Left renal pelvis (tissue), 4 donors: ENCODE results near the gene NKAPD1. TPM values are rescaled to one million over a fixed set of nuclear protein-coding genes. Genes with fewer than 3 reads are reported as not detected.
"Not testable (repeated sequence)": the region's sequence is repeated elsewhere in the genome, so short reads cannot be mapped to it uniquely, and the experiment has no call there.

Source experiments
- DNase-seq, 4 donors: peaks; one replicate each; pipeline ENCODE4 v3.0.0-alpha.2; 2013; ENCODE audit warnings: low read depth in 4 of 4, low spot score in 3 of 4
- polyA plus RNA-seq, 4 donors: library from polyadenylated mRNA; unstranded; fragments of 120-200 nt; gene quantifications; one replicate each; pipeline ENCODE4 v1.2.1, GENCODE V29; 2013; ENCODE audit not compliant: insufficient read length in 4 of 4

The NKAPD1 gene
- polyA plus RNA-seq, 4 donors = 33.0 to 59.7 (median 50.3) TPM

DNA sequence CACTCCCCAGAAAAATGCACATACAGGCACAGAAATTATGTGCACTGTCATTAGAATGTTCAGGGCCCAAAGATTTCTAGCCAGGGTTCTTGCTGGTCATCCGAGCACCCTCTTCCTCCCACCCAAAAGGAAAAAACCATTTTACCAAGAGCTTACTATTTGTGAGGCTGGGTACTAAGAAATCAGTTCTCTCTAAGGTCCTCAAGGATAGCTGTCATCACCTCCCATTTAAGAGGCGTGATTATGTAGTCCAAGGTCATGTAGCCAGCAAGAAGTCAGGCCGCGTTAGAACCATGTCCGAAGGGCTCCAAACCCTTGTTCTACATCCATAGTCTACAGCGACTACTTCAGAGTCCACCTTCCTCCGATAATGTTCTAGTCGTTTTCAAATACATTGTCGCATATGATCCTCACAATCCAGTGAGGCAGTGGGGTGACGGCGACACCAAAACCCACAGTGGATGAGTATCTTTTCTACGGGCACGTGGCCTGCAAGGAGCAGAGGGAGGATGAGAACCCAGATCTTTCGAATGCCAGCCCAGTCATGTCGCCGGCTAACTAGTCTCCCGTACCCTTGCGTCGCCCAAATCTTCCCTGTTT is 11.8 kb downstream of the NKAPD1 start:
- DNase-seq = peak in 1 of 4 donors; percentile 6

DNA sequence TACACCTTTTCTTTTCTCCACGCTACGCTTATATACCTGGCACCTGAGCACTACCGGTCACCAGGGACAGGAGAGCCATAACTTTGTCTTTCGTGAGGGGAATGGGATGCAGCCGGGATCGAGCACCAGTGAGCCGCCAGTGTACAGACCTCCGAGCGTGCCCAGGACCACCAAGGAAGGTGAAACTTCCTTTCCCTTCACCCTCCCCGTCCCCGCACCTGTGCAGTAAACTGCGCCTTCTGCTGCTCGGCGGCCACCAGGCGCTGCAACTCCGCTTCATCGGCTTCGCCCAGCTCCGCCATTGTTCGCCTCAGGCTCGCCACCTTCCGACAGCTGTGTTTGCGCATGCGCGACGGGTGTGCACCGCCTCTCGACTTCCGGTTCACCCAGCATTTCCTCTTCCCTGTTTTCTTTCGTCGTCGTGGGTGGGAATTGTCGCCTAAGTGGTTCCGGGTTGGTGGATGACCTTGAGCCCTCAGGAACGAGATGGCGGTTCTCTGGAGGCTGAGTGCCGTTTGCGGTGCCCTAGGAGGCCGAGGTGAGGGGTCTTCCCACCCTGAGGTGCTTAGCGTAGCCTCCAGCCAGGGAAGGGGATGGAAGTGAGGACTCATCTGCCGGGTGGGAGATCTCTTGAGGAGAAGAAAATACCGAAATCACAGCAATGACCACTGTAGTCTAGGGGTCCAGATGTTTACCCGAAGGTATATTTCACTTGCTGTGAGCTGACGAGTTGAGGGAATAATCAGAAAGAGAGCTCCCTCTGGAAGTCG is 12.5 kb downstream of the NKAPD1 start, which contains the start of the genes SDHD and TIMM8B:
Gene SDHD, plus strand, starts transcription at position 452 of the 770 bp plus-strand sequence. Its CDS starts 35 bp downstream, at position 487.
Gene TIMM8B, minus strand, starts transcription at position 335 of the 770 bp plus-strand sequence. Its CDS starts 33 bp downstream, at position 302.
- DNase-seq = peak; percentile 90 to 97 (median 96)

GRCh38 chr11:112087212-112087611 is 13.1 kb downstream of the NKAPD1 start:
- no peak for DNase-seq

DNA sequence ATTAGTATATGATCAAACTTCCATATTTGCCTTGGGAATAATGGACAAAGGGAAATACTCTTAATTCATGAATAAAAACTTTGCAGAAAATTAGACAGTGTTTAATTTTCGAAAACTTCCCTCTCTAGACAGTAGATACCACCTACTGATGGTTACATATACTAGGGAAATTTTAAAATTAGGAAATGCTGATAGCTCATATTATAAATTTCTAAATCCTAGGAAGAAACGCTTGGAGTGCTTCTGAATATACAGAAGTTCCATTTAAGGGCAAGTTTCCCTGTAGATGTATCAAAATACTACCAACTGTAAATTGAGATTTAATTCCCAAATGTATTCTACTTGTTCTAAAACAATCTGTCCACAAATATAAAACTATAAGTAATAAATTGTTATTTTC is 21.2 kb downstream of the NKAPD1 start:
- DNase-seq = not testable (repeated sequence)

- no peak for DNase-seq
These were observed 22.1 kb downstream of the NKAPD1 start for GRCh38 chr11:112096194-112096593.

DNA sequence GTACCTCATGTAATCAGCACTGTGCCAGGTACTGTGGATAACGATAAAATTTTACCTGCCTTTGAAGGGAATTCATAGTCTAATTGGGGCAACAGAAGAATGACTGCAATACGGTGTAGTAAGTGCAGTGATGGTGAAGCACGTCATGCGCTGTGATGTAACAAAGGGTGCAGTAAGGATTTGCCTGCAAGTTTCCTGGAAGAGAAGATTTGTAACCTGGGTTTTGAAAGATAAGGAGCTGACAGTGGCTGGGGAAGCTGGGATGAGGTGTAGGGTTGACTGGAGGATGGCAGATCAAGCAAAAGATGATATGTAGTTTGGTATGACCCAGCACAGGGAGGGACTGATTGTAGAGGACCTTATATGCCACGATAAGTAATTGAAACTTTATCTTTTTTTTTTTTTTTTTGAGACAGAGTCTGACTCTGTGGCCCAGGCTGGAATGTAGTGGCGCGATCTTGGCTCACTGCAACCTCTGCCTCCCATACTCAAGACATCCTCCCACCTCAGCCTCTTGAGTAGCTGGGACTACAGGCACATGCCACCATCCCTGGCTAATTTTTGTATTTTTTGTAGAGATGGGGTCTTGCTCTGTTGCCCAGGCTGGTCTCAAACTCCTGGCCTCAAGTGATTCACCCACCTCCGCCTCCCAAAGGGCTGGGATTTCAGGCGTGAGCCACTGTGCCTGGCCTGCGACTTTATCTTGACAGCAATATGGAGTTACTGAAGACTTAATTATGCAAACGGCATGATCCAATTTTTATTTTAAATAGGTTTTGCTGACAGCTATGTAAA is 23.8 kb downstream of the NKAPD1 start:
- no peak for DNase-seq

GRCh38 chr11:112100462-112100861 is 26.4 kb downstream of the NKAPD1 start:
- no peak for DNase-seq

GRCh38 chr11:112103446-112103845 is 29.3 kb downstream of the NKAPD1 start:
- no peak for DNase-seq

DNA sequence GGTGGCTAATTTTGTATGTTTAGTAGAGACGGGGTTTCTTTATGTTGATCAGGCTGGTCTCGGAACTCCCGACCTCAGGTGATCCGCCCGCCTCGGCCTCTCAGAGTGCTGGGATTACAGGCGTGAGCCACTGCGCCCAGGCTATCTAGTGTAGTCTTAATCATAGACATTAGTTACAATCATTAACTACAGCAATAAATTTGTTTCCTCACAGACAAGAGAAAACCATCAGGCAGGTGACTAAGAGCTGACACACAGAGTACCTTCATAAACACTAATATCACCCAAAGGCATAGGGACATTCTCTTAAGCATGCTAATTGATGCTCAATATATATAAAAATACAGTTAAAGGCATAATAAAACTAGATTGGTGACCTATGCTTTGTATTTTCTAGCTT is 32.0 kb downstream of the NKAPD1 start:
- no peak for DNase-seq

GRCh38 chr11:112113539-112114457 is 39.7 kb downstream of the NKAPD1 start:
- peak in 2 of 4 donors; percentile 12 to 27 for DNase-seq

DNA sequence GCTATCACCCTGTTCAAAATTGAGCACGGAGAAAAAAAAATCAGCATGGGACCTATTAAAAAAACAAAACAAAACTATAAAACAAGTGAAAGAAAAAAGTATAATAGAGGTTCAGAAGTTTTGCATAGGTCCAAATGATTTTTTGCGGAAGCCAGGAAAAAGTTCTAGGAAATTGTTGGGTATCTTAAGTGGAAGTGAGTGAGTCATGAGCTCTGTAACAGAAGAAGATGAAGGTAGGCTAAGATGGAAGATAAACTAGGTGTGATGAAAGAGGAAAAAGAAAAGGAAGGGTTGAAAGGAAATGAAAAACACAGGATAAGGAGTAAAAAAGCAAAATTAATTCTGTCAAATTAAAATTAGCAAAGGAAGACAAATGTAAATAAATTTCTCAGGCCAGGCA is 40.4 kb downstream of the NKAPD1 start:
- DNase-seq = no peak

- no peak for DNase-seq
These were observed 41.3 kb downstream of the NKAPD1 start for GRCh38 chr11:112115386-112115785.

DNA sequence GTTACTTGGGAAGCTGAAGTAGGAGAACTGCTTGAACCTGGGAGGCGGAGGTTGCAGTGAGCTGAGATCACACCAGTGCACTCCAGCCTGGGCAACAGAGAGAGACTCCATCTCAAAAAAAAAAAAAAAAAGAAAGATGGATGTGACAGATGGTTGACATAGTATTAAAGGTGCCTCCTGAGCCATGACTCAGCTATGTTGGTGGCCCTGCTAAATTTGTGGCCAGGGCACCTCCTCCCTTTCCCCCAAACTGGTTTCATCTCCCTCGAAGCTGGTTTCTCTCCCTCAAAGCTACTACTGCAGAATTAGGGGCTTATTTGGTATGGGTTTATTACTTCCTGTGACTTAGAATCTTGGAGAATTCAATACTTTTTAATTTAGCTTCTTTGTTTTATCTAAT is 44.1 kb downstream of the NKAPD1 start:
- DNase-seq = no peak

- DNase-seq = no peak
These were observed 48.0 kb downstream of the NKAPD1 start for GRCh38 chr11:112121981-112122615.

- DNase-seq = no peak
These were observed 49.0 kb downstream of the NKAPD1 start for GRCh38 chr11:112123129-112123528.

DNA sequence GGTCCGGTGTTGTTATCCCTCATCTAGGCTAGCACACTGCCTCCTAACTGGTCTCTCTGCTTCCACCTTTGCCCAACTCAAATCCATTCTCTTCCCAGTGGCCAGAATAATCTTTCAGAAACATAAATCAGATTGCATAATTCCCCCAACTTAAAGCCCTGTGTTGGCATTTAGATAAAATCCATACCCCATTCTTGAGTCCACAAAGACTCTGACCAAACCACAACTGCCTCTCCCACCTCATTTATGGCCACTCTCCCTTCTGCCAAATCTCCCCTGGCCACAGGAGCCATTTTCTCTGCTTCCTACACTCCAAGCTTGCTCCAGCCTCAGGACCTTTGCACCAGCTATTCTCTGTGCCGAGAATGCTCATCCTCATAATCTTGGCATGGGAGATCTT is 53.0 kb downstream of the NKAPD1 start:
- DNase-seq = no peak

DNA sequence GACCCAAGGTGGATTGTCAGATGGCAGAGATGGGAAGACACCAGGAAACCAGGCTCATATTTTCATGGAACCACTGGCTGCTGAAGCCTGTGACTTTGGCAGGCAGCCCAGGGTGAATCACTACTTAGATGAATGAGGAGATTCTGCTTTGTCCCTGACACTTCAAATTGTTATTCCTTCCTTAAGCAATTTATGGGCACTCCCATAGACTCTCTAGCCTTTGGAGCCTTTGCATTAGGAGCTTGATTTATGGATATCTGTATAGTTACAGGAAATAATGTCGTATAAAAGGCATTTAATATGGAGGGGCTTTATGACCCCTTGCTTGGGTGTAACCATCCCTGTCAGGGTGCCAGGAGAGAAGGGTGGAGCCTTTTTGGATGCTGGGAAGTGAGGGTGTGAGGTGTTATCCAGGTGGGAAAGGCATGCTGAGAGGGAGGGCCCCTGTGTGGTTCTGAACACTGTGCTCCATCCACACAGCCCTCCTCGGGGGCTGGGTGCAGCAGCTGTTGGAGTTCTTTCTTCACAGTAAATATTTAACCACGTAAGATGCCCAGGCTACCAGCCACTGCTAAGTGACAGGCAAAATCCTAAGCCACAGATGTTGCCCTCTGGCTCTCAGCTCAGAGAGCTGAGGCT is 54.5 kb downstream of the NKAPD1 start:
- peak in 1 of 4 donors; percentile 18 for DNase-seq

DNA sequence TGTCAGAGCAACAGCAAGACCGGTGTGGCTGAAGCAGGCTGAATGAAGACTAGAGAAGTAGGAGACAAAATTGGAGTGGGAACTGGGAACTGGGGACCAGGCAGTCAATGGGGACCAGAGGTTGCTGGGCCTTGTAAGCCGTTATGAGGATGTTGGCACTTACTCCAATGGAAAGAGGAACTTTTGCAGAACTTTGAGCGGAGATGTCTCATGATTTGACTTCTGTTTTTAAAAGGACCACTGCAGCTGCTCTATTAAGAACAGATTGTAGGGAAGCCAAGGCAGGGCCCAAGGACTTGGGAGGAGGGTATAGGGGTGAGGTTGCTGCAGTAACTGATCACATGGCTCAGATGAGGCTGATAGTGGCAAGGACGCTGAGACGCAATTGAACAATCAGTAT is 55.6 kb downstream of the NKAPD1 start:
- no peak for DNase-seq

- DNase-seq = no peak
These were observed 58.6 kb downstream of the NKAPD1 start for GRCh38 chr11:112132737-112133136.
